Endothelial cell of umbilical vein (primary cell): ENCODE results near the gene CSNK2B.

Experiments used
- EZH2 ChIP-seq: IDR thresholded peaks from 2 replicates; pipeline ENCODE4 v1.6.1; 2012; ENCODE audit warnings: borderline replicate concordance, low read depth, mild to moderate bottlenecking, moderate library complexity, low read length, inconsistent platforms; ENCODE audit not compliant: severe bottlenecking
- TF ChIP-seq, protein P1 (sequence below): IDR thresholded peaks from 2 replicates; pipeline ENCODE4 v1.6.1; 2011; ENCODE audit not compliant: insufficient read depth, insufficient read length

DNA sequence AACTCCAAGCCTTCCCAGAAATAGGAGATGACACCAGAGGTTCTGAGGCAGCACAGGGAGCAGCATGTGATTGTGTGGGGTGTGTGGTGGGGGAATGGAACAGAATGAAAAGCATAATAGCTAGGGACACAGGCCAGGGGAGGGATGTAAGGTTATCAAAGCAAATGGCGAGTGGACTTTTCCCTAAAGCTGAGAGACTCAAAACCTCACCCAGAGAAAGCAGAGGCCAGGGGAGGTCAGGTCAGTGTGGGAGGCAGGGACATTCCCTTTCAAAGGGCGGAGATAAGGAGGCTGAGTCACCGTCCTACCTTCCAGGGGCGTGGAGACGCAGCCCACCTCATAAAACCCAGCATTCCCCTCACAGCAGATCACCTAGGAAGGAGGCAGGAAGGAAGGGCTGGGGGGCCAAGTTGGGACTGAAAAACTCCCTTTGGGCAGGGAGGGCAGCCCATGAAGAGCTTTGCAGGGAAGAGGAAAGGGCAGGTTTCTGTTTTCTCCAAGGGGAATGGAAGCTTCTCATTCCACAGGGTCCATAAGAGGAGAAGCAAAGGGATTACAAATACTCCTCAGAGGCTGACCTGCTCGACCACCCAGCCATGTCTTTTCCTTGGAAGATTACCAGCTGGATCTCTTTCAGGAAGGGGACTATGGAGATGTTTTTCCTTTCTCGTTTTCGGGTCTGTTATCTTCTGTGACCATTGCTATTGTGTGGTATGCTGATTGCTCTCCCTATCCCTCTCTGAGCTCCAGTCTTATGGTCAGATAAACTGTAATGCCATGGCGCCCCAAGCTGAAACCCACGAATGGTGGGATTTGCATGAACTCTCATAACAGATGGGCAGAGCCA is 24.6 kb downstream of the CSNK2B start:
- TF ChIP-seq EZH2: no peak
- TF ChIP-seq, protein P1, sequence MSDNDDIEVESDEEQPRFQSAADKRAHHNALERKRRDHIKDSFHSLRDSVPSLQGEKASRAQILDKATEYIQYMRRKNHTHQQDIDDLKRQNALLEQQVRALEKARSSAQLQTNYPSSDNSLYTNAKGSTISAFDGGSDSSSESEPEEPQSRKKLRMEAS: no peak
